ENCODE results near the gene GDF7. TPM values are rescaled to one million over a fixed set of nuclear protein-coding genes. Genes with fewer than 3 reads are reported as not detected.
A peak's percentile ranks its signal among the peaks of the same experiment; 100 is the strongest.

The GDF7 gene
- total and polyA plus RNA-seq, 10 donors: 0.83 to 3.8 (median 1.9) TPM

DNA sequence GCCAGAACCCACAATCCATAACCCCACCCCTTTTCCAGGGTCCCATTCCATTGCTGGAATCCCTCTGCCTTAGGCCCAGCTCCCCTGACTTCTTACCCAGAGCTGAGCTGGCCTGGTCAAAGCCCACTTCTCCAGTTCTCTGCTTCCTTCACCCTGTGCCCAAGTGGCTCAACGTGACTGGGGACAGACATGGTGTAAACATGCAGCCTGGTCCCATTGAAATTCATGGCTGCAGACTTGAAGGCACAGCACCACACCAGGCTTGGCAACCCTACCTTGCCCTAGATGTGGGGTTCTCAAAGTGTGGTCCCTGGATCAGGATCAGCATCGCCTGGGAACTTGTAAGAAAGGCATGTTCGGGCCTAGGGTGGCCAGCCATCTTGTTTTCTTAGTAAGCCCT, 19.7 kb upstream of the GDF7 start:
- Histone ChIP-seq H3K27me3 (replicated peaks in 1 of 7) (no peaks in the 10 kb centered on the region), H3K4me1 (peaks cover 22 to 53% (median 43%) of the 10 kb centered on the region in 6 donors), H3K27ac (no peak overlapping the region), H3K9me3 (no peaks in the 10 kb centered on the region), H3K36me3 (peaks cover 0 to 49% (median 25%) of the 10 kb centered on the region in 6 donors), H3K4me3 (no peak overlapping the region)
- intact Hi-C loops (cut with DNase I; ENCODE audit: low total_unique reads): no loop called here
- TF ChIP-seq POLR2A (IDR thresholded peaks at IDR 0.05) (no peak), POLR2AphosphoS5 (IDR thresholded peaks at IDR 0.05) (no peak)
- TF ChIP-seq, protein P1, sequence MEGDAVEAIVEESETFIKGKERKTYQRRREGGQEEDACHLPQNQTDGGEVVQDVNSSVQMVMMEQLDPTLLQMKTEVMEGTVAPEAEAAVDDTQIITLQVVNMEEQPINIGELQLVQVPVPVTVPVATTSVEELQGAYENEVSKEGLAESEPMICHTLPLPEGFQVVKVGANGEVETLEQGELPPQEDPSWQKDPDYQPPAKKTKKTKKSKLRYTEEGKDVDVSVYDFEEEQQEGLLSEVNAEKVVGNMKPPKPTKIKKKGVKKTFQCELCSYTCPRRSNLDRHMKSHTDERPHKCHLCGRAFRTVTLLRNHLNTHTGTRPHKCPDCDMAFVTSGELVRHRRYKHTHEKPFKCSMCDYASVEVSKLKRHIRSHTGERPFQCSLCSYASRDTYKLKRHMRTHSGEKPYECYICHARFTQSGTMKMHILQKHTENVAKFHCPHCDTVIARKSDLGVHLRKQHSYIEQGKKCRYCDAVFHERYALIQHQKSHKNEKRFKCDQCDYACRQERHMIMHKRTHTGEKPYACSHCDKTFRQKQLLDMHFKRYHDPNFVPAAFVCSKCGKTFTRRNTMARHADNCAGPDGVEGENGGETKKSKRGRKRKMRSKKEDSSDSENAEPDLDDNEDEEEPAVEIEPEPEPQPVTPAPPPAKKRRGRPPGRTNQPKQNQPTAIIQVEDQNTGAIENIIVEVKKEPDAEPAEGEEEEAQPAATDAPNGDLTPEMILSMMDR (IDR thresholded peaks at IDR 0.05 in 8 of 11, conservative IDR thresholded peaks at IDR 0.05 in 3 of 11): no peak
- DNase-seq: peak; percentile 57
- 84 to 96% (median 92%) methylated on average over 3 of the region's 3 CpGs for WGBS, 5 donors

DNA sequence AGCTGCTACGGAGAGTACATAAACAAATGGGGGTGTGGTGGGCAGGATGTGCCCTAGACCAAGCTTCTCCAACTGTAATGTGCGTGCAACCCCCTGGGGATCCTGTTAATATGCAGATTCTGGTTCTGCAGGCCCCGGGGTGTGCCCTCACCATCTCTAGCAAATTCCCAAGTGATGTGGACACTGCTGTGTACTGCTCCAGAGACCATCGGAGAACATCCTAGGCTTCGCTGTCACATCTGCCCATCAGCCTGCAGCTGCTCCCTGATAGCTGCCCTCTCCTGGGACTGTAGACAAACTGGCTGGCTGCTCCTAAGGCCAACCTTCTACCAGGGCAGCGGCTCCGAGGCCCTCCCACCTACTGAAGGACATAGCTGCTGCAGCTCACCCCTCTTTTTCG, 19.2 kb upstream of the GDF7 start:
- WGBS, 5 donors: 60 to 85% (median 80%) methylated on average over 7 to 8 of the region's 8 CpGs

DNA sequence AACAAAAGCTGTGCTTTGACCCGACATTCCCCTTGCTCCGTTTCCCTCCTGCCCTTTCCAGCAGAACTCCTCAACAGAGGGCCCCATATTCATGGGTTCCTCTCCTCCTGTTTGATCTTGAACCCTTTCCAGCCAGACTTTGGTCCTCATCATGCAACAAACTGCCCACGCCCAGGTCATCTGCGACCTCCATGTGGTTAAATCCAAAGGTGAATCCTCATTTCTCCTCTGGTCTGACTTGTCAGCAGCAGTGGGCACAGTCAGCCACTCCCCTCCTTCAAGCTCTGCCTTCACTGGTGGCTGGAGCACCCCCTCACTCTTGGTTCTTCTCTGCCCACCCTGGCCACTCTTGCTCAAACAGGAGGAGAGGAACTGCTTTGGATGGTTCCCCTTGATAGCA, 18.7 kb upstream of the GDF7 start:
- Histone ChIP-seq H3K27me3 (replicated peaks in 1 of 7) (no peaks in the 10 kb centered on the region), H3K36me3 (peaks cover 0 to 40% (median 21%) of the 10 kb centered on the region in 6 donors), H3K27ac (no peak overlapping the region), H3K4me3 (no peak overlapping the region), H3K9me3 (no peaks in the 10 kb centered on the region), H3K4me1 (peaks cover 20 to 44% (median 36%) of the 10 kb centered on the region in 6 donors)
- intact Hi-C loops (cut with DNase I; ENCODE audit: low total_unique reads): no loop called here
- 90 to 96% (median 91%) methylated on average over 4 of the region's 4 CpGs for whole genome bisulfite sequencing, 5 donors
- DNase-seq: peak; percentile 56
- TF ChIP-seq, protein P1 (IDR thresholded peaks at IDR 0.05 in 8 of 11, conservative IDR thresholded peaks at IDR 0.05 in 3 of 11): no peak
- TF ChIP-seq POLR2AphosphoS5 (IDR thresholded peaks at IDR 0.05): no peak
- no peak for TF ChIP-seq POLR2A (IDR thresholded peaks at IDR 0.05)

More for the DNA sequence above, 19.2 kb upstream of the GDF7 start:
- Histone ChIP-seq H3K4me1 (peaks cover 20 to 47% (median 38%) of the 10 kb centered on the region in 6 donors), H3K36me3 (peaks cover 0 to 45% (median 24%) of the 10 kb centered on the region in 6 donors), H3K27ac (no peak overlapping the region), H3K9me3 (no peaks in the 10 kb centered on the region), H3K27me3 (replicated peaks in 1 of 7) (no peaks in the 10 kb centered on the region), H3K4me3 (no peak overlapping the region)
- peak; percentile 67 for DNase-seq
- TF ChIP-seq POLR2A (IDR thresholded peaks at IDR 0.05): no peak
- TF ChIP-seq, protein P1 (IDR thresholded peaks at IDR 0.05 in 8 of 11, conservative IDR thresholded peaks at IDR 0.05 in 3 of 11): no peak
- no peak for TF ChIP-seq POLR2AphosphoS5 (IDR thresholded peaks at IDR 0.05)
- intact Hi-C loops (cut with DNase I; ENCODE audit: low total_unique reads): no loop called here

DNA sequence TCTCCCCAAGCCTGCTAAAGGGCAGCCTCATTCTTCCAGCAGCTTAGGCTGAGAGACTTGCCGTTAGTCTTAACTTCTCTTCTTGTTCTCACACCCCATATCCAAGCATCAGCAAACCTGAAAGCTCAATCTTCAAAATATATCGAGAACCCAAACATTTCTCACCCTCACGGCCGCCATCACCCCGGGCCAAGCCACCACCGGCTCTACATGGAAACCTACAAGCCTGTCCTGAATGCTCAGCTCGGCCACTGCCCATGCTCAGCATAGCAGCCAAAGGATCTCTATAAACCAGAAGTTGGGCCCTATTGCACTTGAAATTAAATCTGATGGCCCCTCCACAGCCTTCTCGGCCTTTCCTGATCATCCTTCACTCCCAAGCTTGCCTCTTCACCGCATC, 18.1 kb upstream of the GDF7 start:
- TF ChIP-seq POLR2AphosphoS5 (IDR thresholded peaks at IDR 0.05) (no peak), POLR2A (IDR thresholded peaks at IDR 0.05) (no peak)
- TF ChIP-seq, protein P1 (IDR thresholded peaks at IDR 0.05 in 8 of 11, conservative IDR thresholded peaks at IDR 0.05 in 3 of 11): no peak
- peaks cover 20 to 44% (median 36%) of the 10 kb centered on the region in 6 donors for H3K4me1 ChIP-seq
- intact Hi-C loops (cut with DNase I; ENCODE audit: low total_unique reads): no loop called here
- no peak overlapping the region for H3K27ac ChIP-seq
- no peaks in the 10 kb centered on the region for H3K27me3 ChIP-seq (replicated peaks in 1 of 7)
- H3K4me3 ChIP-seq: no peak overlapping the region
- 93 to 97% (median 96%) methylated on average over 9 of the region's 9 CpGs for WGBS, 5 donors
- peaks cover 0 to 34% (median 17%) of the 10 kb centered on the region in 6 donors for H3K36me3 ChIP-seq
- peak; percentile 68 for DNase-seq
- no peaks in the 10 kb centered on the region for H3K9me3 ChIP-seq
